Esophagus squamous epithelium (tissue), 4 donors: ENCODE data around the gene ARRDC3.

ENCODE experiments used
- CTCF ChIP-seq, 6 experiments: fragments of 450-650 bp in 4 of 6; fragments of 200-600 bp in 2 of 6; sonication (generic) in 2 of 6; IDR thresholded peaks; one replicate each; pipeline ENCODE4 v1.5.1; 2016 to 2019; ENCODE audit warnings: antibody characterized with exemption in 6 of 6, mild to moderate bottlenecking in 4 of 6, moderate library complexity in 4 of 6
- POLR2A ChIP-seq, 4 donors: fragments of 450-650 bp; IDR thresholded peaks; one replicate each; pipeline ENCODE4 v1.6.1; 2017; ENCODE audit warnings: antibody characterized with exemption in 4 of 4, mild to moderate bottlenecking in 4 of 4, moderate library complexity in 3 of 4

DNA sequence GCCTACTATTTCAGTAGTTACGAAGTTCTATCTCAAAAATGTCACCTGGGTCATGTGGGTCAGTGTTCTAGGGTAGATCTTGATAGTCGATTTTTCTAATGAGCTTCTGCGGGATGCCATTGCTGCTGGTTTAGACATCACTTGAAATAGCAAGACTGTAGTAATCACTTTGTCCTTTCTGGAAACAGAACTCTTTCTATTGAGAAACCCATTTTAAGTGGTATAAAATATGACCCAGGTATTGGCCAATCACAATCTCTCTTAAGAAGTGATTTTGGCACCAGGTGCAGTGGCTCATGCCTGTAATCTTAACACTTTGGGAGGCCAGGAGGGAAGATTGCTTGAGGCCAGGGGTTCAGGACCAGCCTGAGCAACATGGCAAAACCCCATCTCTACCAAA, 17.6 kb downstream of the ARRDC3 start:
- TF ChIP-seq CTCF (IDR thresholded peaks at IDR 0.05) (no peak), POLR2A (IDR thresholded peaks at IDR 0.05) (no peak)
